Measurements from ENCODE around the gene RNF217. TPM values are rescaled to one million over a fixed set of nuclear protein-coding genes. Genes with fewer than 3 reads are reported as not detected.

The RNF217 gene
- total and polyA plus RNA-seq, 10 of the 15 experiments (the other 5 are each of a cell fraction or from before 2014, with no cell fraction given): under 0.01 to 11.7 (median 0.04) TPM; not detected in 3

- TF ChIP-seq REST (IDR thresholded peaks at IDR 0.05; ENCODE audit: low read depth, low read length): no peak
- no peak for TF ChIP-seq PBX3 (IDR thresholded peaks at IDR 0.05; ENCODE audit: insufficient replicate concordance, low read depth, low read length)
- no peak for TF ChIP-seq NFXL1 (IDR thresholded peaks at IDR 0.05; ENCODE audit: borderline replicate concordance)
- TF ChIP-seq FOXK2 (IDR thresholded peaks at IDR 0.05): no peak
Measured at GRCh38 chr6:125100074-125100652, 137.9 kb downstream of the RNF217 start (continued).

DNA sequence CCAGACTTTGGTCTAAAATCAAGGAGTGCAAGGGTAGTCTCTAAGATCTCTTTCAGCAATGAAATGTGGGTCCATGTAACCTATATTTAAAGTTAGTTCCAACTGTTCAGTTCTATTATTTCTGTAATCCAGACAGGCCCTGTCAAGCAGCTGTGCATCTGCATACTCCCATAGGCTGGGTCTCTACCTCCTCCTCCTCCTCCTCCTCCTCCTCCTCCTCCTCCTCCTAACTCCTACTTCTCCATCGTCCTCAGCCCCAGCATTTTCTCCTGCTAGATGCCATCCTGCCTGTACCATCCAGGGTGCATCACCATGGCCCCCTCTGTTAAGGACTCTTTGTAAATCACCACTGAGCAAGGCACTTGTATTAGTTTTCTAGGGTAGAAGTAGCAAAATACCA lies 138.9 kb downstream of the RNF217 start:
- BruUV-seq (replicated peaks): no TSS peak
- TF ChIP-seq FOS (IDR thresholded peaks at IDR 0.05; ENCODE audit: borderline replicate concordance, extremely low read depth, insufficient read length) (no peak), MTA3 (IDR thresholded peaks at IDR 0.05; ENCODE audit: borderline replicate concordance, low read length) (no peak), POLR2A (IDR thresholded peaks at IDR 0.05; ENCODE audit: low read depth, low read length) (no peak), CTCF (IDR thresholded peaks at IDR 0.05 in 2 of 3, conservative IDR thresholded peaks at IDR 0.05 in 1 of 3; ENCODE audit: control insufficient read depth in 2 of 3, extremely low read depth in 1 of 3, insufficient read depth in 1 of 3, low read depth in 3 of 3, low read length in 3 of 3) (no peak), CHD1 (IDR thresholded peaks at IDR 0.05; ENCODE audit: low read depth, low read length) (no peak)
- TF ChIP-seq, protein P1, sequence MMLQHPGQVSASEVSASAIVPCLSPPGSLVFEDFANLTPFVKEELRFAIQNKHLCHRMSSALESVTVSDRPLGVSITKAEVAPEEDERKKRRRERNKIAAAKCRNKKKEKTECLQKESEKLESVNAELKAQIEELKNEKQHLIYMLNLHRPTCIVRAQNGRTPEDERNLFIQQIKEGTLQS (IDR thresholded peaks at IDR 0.05; ENCODE audit: borderline replicate concordance, extremely low read depth, low read depth, low read length): no peak
- TF ChIP-seq, protein P2, sequence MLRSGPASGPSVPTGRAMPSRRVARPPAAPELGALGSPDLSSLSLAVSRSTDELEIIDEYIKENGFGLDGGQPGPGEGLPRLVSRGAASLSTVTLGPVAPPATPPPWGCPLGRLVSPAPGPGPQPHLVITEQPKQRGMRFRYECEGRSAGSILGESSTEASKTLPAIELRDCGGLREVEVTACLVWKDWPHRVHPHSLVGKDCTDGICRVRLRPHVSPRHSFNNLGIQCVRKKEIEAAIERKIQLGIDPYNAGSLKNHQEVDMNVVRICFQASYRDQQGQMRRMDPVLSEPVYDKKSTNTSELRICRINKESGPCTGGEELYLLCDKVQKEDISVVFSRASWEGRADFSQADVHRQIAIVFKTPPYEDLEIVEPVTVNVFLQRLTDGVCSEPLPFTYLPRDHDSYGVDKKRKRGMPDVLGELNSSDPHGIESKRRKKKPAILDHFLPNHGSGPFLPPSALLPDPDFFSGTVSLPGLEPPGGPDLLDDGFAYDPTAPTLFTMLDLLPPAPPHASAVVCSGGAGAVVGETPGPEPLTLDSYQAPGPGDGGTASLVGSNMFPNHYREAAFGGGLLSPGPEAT (IDR thresholded peaks at IDR 0.05; ENCODE audit: low read depth): no peak

More for the DNA sequence above, 138.9 kb downstream of the RNF217 start:
- FAIRE-seq (no peak), DNase-seq (ENCODE audit: low read depth, low spot score) (no peak), ATAC-seq (no peak)
- H3K27ac ChIP-seq (ENCODE audit: control insufficient read depth, insufficient read depth): no peak overlapping the region
- no peaks in the 10 kb centered on the region for H3K36me3 ChIP-seq (ENCODE audit: control insufficient read depth in 2 of 2, insufficient read depth in 2 of 2, low read length in 1 of 2)
- H3K9me3 ChIP-seq (replicated peaks; ENCODE audit: control insufficient read depth, insufficient read depth, low read length): no peaks in the 10 kb centered on the region
- H3K4me2 ChIP-seq (ENCODE audit: control insufficient read depth, insufficient read depth): no peak overlapping the region
- intact Hi-C loops (cut with micrococcal nuclease; ENCODE audit: unreplicated experiment): no loop called here
- in situ Hi-C loops (cut with MboI): no loop called here
- no peak overlapping the region for H3K9ac ChIP-seq (ENCODE audit: control insufficient read depth, insufficient read depth, low read length)
- no peaks in the 10 kb centered on the region for H4K20me1 ChIP-seq (ENCODE audit: control insufficient read depth, insufficient read depth)
- no CpG with 5 or more reads among the region's 1 CpG for WGBS (ENCODE audit: insufficient coverage, insufficient replicate concordance, low lambda C conversion rate, missing lambda C conversion rate)
- RAD21 ChIA-PET (ENCODE audit: unreplicated experiment): no interaction called here
- no peak overlapping the region for H3K4me3 ChIP-seq
- H3K27me3 ChIP-seq (replicated peaks in 1 of 2; ENCODE audit: control insufficient read depth in 2 of 2, insufficient read depth in 2 of 2, low read length in 1 of 2): peaks cover 1 to 3% of the 10 kb centered on the region in 2 experiments
- H3K4me1 ChIP-seq (ENCODE audit: control insufficient read depth, insufficient read depth, low read length): no peaks in the 10 kb centered on the region
- CTCF ChIA-PET: no interaction called here
- no peak overlapping the region for H2AFZ ChIP-seq (ENCODE audit: control insufficient read depth, low read depth, low read length)
- H3K79me2 ChIP-seq (ENCODE audit: control insufficient read depth, insufficient read depth, low read length): no peaks in the 10 kb centered on the region
- POLR2A ChIA-PET: no interaction called here
- SMC1A ChIA-PET (ENCODE audit: uncharacterized antibody, unreplicated experiment): no interaction called here
